GM18519 (cell line): ENCODE results near the gene BPIFA2.

Experiments
- ATAC-seq: cut with Tn5 transposase; IDR thresholded peaks from one replicate; pipeline ENCODE4 v1.9.1; 2021; ENCODE audit warnings: mild to moderate bottlenecking, moderate library complexity; ENCODE audit not compliant: unreplicated experiment, low FRiP score

Gene BPIFA2

GRCh38 chr20:33191484-33191883 is 23.5 kb downstream of the BPIFA2 start:
- no peak for ATAC-seq

- ATAC-seq: no peak
Observed at GRCh38 chr20:33191955-33192354, 24.0 kb downstream of the BPIFA2 start.

DNA sequence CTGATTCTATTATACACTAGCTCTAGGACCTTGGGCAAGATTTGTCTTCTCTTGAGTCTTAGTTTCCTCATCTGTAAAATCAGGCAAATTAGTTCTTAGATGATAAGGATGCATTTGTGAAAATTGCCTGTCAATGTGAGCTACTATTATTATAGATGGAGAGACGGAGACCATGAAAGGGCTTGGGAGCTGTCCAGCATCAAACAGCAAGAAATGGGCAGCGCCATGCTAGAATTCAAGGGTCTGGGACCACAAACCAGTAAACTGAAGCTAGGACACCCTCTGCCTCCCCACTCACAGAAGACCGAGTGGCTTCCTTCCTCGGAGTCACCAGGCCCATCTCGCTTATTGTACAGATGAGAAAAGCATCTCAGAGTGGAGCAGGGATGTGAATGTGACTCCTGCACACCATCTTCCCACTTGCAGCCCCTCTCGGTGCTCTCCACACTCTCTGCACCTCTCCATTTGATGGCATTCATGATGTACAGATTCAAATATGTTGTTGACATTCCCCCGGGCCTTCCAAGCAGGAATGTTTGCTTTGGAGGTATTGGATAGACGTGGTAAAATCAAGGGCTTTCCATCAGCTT is 25.0 kb downstream of the BPIFA2 start:
- no peak for ATAC-seq

DNA sequence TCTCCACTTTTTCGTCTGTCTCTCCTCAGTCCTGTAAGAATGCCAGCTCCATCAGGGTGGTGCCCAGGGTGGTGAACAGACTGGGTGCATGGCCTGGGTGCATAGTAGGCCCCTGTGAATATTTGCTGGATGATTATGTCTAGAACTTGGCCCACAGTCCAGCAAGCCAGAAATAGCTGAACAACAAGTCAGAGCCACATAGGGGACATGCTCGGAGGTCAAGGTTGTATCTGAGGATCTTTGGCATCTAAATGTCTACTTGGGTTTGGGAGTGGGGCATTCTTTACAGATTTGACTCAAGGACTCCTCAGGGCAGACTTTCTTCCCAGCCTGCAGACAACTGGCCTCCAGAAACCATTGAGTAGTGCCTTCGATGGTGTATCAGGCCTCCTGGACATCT is 31.1 kb downstream of the BPIFA2 start:
- ATAC-seq: no peak

GRCh38 chr20:33202451-33202850 is 34.5 kb downstream of the BPIFA2 start:
- ATAC-seq: no peak

DNA sequence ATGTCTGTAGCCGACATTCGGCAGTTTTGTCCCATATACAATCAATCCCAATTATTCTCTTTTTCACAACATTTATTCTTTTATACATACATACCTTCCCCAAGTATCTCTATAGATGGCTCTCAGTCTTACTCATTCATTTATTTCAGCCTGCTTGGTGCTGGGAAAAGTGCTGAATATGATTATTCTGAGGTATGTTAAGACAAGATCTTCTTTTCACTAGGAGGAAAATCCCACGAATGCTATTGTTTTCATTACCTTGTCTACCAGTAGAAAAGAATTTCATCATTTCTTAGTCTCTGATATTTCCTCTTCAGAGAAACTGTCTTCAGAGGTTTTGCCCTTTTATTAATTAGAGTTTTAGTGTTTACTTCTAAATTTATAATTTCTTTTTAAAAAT is 35.5 kb downstream of the BPIFA2 start:
- no peak for ATAC-seq

DNA sequence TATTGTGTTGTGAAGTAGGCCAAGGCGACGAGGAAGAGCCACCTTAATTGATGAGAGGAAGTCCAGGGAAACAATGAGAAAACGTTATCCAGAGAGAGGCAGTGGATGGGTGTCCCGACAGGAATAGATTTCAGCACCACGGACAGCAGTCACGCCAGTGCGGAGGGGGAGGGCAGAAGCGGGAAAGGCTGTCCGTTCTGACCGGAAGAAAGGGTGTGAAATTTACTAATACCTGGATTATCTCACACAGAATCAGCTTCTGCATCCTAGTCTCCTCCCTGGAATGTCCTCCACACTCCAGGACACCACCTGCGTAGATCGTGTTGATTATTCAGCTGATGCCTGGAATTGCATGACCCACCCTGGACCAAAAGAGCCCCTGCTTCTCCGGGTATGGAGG is 41.8 kb downstream of the BPIFA2 start:
- ATAC-seq: no peak

DNA sequence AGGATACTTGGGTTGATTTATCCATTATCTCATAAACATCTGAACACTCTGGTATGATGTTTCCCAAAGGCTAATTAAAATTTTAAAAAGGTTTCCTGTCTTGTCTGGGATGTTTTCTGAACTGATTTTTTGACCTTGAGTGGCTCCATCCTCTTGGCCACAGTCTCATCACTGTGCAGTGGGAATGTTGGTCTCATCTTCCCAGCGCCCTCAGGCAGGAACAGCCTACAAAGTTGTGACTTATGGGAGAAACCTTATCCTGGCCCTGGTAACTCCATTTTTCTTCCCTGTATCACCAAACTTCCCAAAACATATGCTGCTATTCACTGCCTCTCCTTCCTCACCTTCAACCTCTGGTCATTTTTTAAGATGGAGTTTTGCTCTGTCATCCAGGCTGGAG is 42.4 kb downstream of the BPIFA2 start:
- no peak for ATAC-seq

DNA sequence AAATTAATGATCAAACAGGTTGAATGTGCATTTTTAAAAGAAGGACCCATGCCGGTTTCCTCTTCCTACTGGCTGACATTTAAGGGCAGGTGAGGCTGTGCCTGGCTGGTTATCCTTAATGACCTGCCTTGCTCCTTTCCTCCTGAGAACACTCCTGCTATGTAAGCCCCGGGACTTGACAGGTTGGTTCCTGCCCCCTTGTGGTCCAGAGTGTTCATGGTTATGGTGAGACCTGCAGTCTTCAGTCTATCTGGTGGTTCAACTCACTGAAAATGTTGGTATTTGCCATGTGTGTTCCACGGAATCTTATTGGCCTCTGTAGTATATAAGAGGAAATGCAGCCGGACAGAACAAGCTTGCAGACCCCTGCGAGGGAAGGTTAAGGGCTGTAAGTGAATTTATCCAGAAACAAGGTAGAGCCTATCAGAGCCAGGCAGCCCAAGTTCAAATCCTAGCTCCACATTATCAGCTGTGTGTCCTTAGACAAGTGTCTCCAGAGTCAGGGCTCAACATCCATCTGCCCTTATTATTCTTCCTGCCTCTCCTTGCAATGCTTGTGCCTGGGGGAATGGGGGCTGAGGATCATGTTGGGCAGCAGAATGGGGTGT is 44.0 kb downstream of the BPIFA2 start:
- no peak for ATAC-seq

GRCh38 chr20:33217052-33217451 is 49.1 kb downstream of the BPIFA2 start, which contains the start of gene BPIFA3:
BPIFA3 (plus strand) TSS chr20:33217352; CDS start chr20:33217537, 185 bp downstream.
- ATAC-seq: no peak

DNA sequence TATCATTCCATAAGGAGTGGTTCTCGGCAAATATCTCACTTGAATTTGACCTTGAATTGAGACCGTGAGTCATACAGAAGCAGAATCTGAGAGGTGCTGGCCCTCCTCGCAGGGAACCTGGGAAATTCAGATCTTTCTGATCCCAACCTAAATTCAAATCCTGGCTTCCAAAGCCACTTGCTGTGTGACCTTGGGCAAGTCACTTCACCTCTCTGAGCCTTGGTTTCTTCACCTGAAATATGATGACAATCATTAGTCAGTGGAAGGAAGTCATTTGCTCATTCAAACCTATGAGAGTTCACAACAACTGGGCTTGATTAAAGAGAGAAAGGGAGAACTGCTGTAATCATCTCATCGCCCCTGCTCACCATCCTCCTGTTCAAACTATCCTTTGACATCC is 56.4 kb downstream of the BPIFA2 start:
- ATAC-seq: no peak

GRCh38 chr20:33229843-33230242 is 61.9 kb downstream of the BPIFA2 start:
- no peak for ATAC-seq
